Activated naive CD4-positive, alpha-beta T cell (primary cell): ENCODE results near the gene LENEP.
"Not testable (repeated sequence)": the region's sequence is repeated elsewhere in the genome, so short reads cannot be mapped to it uniquely, and the experiment has no call there.

Experiments used
- DNase-seq, 4 experiments: peaks; one replicate each; lab custom pipeline; 2025; lab: John Stamatoyannopoulos, UW

LENEP gene

DNA sequence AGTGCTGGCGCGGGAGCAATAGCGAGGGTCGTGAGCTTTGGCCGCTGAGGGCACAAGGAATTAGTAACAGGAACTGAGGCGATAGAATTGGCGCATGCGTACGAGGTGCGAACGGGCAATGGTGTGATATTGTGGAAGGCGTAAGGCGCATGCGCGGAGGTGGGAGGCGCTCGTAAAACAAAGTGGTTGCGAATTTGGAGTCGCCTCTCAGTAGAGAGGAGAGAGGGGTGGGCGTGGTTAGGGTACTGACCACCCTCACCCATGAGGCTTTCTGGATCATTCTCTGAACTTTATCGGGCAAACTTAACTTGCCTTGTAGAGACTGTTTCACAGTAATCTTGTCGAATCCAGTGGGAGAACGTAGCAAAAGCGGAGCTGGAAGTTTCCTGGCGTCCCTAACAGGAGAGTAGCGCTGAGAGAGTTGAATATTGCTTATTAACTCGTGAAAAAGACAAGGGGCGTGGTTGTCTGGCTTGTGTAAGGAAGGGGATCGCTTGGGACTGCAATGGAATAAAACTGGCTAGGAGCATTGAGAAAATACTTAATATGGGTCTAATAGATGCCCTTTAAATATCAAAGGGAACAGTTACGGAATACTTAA is 18.5 kb upstream of the LENEP start:
- peak; percentile 88 to 94 (median 92) for DNase-seq

DNA sequence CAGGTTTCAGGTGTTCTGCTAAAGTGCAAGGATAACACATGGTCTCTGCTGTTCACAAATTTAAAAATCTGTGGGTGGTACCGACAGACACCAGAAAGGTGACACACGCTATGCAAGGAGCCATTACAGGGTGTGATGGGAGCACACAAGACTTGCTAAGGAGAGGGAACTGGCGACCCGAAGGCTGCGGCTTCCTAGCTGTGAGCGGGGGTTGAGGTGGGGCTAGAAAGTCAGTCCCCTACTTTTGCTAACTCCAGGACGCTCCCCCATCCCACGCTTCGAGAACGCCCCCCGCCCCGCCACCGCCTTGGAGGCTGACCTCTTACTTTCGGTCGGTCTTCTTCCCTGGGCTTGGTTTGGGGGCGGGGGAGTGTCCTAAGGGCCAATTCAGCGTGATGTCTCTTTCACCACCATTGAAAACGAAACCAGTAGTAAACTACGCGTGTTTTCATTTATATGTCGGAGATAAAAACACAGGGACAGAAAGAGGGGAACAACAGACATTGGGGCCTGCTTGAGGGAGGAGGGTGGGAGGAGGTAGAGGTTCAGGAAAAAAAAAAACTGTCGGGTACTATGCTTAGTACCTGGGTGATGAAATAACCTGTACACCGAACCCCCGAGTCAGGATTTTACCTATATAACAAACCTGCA is 17.9 kb upstream of the LENEP start:
- peak in 3 of 4 experiments; percentile 24 to 27 (median 27) for DNase-seq

GRCh38 chr1:154977762-154978161 is 15.6 kb upstream of the LENEP start:
- DNase-seq: not testable (repeated sequence)

GRCh38 chr1:154978360-154978759 is 15.0 kb upstream of the LENEP start:
- no peak for DNase-seq

- DNase-seq: no peak
Measured at GRCh38 chr1:154982341-154982740, 11.0 kb upstream of the LENEP start.

GRCh38 chr1:154982897-154983648 is 10.3 kb upstream of the LENEP start, which contains the start of gene FLAD1:
Gene FLAD1, plus strand, starts transcription at chr1:154983344. Its CDS starts 351 bp downstream, at chr1:154983695.
- peak; percentile 86 to 88 (median 86) for DNase-seq

DNA sequence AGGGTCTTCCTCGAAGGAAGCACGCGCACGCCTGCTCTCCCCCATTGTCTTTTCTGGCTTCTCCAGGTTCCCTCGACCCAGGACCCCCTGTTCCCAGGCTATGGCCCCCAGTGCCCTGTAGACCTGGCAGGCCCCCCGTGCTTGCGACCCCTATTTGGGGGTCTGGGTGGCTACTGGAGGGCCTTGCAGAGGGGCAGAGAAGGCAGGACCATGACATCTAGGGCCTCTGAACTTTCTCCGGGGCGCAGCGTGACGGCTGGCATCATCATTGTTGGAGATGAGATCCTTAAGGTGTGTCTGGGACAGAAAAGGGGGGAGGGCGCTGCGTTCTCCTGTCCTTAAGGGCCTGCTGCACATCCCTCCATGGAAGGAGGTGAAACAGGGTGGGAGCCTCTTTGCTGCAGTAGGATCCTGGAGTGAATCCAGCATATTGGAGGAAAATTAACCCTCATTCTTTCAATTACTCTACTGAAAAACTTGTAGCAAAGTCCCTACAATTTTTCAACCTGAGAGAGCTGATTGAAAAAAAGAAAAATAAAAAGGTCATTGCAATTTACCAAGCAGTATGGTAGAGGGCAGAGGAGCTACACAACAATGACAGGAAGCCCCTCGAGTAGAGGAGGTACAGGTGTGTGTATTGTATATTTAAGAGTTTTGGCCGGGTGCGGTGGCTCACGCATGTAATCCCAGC is 9.5 kb upstream of the LENEP start:
- DNase-seq: no peak

- DNase-seq: not testable (repeated sequence)
Measured at GRCh38 chr1:154986736-154987135, 6.7 kb upstream of the LENEP start.

- no peak for DNase-seq
Measured at GRCh38 chr1:154987326-154987725, 6.1 kb upstream of the LENEP start.

GRCh38 chr1:154988058-154988954 is 5.1 kb upstream of the LENEP start:
- DNase-seq: no peak

DNA sequence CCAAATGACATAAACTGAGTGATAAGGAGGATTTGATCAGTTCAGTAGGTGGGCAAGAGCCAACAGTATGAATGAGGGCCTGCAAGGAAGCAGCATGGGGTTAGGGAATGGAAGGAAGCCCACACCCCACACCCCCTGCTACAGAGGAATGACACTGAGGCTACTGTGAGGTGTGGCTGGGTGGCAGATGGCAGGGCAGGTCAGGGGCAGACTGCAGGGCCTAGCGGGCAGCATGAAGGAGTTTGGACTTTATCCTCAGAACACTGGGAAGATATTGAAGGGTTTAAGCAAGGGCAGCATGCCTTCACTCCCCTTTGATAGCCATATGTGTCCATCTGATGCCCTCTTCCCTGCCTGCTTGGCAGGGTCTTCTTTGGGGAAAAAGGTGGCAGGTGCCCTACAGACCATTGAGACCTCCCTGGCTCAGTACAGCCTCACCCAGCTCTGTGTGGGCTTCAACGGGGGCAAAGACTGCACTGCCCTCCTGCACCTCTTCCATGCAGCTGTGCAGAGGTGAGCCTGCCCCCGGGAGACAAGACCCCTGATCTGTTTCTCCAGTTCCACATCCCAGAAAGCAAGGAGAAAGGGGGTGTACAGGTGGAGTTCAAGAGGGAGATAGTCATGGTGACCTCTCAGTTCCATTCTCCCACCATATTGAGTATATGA is 4.1 kb upstream of the LENEP start:
- DNase-seq: no peak

GRCh38 chr1:154990276-154990675 is 3.1 kb upstream of the LENEP start:
- DNase-seq: no peak

- DNase-seq: no peak
Measured at GRCh38 chr1:154992721-154993571, 440 bp upstream of the LENEP start.

DNA sequence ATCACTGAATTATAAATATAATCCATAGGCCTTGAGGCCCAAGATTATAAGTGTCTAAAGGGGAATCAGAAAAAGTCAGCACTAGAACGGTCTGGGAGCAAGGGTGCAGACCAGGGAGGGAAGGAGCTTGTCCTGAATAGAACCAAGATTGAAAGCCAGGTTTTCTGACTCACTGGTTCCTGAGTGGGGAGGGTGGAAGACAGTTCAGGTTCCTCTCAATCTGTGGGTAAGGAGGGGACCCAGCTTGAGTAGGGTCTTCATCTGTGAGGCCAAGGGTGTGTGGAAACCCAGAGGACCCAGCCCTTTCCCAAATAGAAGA is 842 bp downstream of the LENEP start:
- DNase-seq: no peak

GRCh38 chr1:154994591-154994990 is 1.2 kb downstream of the LENEP start:
- DNase-seq: no peak

DNA sequence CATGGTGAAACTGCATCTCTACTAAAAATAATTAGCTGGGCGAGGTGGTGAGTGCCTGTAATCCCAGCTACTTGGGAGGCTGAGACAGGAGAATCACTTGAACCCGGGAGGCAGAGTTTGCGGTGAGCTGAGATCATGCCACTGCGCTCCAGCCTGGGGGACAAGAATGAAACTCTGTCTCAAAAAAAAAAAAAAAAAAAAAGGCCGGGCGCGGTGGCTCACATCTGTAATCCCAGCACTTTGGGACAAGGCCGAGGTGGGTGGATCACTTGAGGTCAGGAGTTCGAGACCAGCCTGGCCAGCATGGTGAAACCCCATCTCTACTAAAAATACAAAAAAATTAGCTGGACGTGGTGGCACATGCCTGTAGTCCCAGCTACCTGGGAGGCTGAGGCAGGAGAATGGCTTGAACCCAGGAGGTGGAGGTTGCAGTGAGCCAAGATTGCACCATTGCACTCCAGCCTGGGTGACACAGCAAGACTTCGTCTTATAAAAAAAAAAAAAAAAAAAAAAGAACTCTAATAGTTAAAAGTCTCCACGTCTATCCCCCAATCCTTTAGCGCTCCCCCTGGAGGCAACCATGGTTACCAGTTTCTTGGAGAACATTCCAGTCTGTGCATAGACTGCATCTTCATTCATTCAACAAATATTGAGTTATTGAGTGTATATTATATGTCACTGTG is 2.1 kb downstream of the LENEP start:
- not testable (repeated sequence) for DNase-seq

DNA sequence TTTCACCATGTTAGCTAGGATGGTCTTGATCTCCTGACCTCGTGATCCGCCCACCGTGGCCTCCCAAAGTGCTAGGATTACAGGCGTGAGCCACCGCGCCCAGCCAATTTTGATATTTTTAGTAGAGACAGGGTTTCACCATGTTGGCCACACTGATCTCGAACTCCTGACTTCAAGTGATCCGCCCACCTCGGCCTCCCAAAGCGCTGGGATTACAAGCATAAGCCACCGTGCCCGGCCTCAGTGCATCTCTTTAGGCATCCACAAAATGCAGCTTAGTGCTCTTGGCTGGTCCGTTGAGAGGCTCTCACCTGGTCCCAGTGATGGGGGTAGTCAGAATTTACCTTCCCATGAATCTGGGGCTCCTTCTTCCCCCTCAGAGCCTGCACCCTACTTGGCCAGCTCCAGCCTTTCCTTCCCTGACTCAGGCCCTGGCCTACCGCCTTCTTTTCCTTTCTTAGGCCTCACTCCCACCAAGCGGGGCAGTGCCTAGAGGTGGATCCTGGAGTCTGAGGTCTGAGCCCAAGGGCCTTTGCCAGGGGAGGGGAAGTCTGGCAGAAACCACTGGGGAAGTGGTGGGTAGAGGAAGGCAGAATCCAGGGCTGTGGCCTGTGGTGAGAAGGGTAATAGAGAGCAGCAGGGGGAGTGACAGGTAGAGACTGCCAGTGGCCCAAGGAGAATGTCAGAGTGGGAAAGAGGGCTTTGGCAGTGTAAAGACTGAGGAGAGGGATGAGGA is 3.7 kb downstream of the LENEP start:
- no peak for DNase-seq

GRCh38 chr1:154998201-154998780 is 4.9 kb downstream of the LENEP start:
- no peak for DNase-seq
